ENCODE results near the gene ADARB2.

Gene ADARB2

GRCh38 chr10:1274111-1274661 is 463.1 kb downstream of the ADARB2 start:
- Histone ChIP-seq H3K4me1 (ENCODE audit: control insufficient read depth, low read length) (no peaks in the 10 kb centered on the region), H3F3A (ENCODE audit: control insufficient read depth, insufficient read depth) (no peaks in the 10 kb centered on the region), H3K79me2 (ENCODE audit: control insufficient read depth, low read length) (no peaks in the 10 kb centered on the region), H3K27me3 (ENCODE audit: control insufficient read depth, low read length) (no peaks in the 10 kb centered on the region), H3K9me2 (replicated peaks; ENCODE audit: control insufficient read depth, low read length) (no peaks in the 10 kb centered on the region), H3K9me3 (ENCODE audit: control insufficient read depth, insufficient read depth, low read length) (no peaks in the 10 kb centered on the region), H3K36me3 (ENCODE audit: control insufficient read depth, low read length) (no peaks in the 10 kb centered on the region), H3K4me3 (ENCODE audit: low read length) (no peak overlapping the region), H4K20me1 (ENCODE audit: control insufficient read depth, insufficient read depth, low read depth, low read length) (no peaks in the 10 kb centered on the region), H3K4me2 (ENCODE audit: low read length) (no peak overlapping the region), H3K27ac (ENCODE audit: low read depth, low read length) (no peak overlapping the region)
- no peak for TF ChIP-seq EZH2phosphoT487 (IDR thresholded peaks at IDR 0.05; ENCODE audit: borderline replicate concordance, low read length)
- TF ChIP-seq CTCF (IDR thresholded peaks at IDR 0.05; ENCODE audit: low read depth, low read length, poor library complexity, severe bottlenecking), result no peak

GRCh38 chr10:1273372-1274105 is 463.8 kb downstream of the ADARB2 start:
- Histone ChIP-seq H3K27me3 (ENCODE audit: control insufficient read depth, low read length) (no peaks in the 10 kb centered on the region), H4K20me1 (ENCODE audit: control insufficient read depth, insufficient read depth, low read depth, low read length) (no peaks in the 10 kb centered on the region), H3K9me2 (replicated peaks; ENCODE audit: control insufficient read depth, low read length) (no peaks in the 10 kb centered on the region)

GRCh38 chr10:1272777-1273161 is 464.6 kb downstream of the ADARB2 start:
- TF ChIP-seq CTCF (IDR thresholded peaks at IDR 0.05; ENCODE audit: low read depth, low read length, poor library complexity, severe bottlenecking), result no peak
- no peak overlapping the region for H3K4me3 ChIP-seq (ENCODE audit: low read length)
- no peaks in the 10 kb centered on the region for H3K9me3 ChIP-seq (ENCODE audit: control insufficient read depth, insufficient read depth, low read length)
- H4K20me1 ChIP-seq (ENCODE audit: control insufficient read depth, insufficient read depth, low read depth, low read length), result no peaks in the 10 kb centered on the region
- no peaks in the 10 kb centered on the region for H3K9me2 ChIP-seq (replicated peaks; ENCODE audit: control insufficient read depth, low read length)
- H3F3A ChIP-seq (ENCODE audit: control insufficient read depth, insufficient read depth), result no peaks in the 10 kb centered on the region
- no peaks in the 10 kb centered on the region for H3K36me3 ChIP-seq (ENCODE audit: control insufficient read depth, low read length)
- no peak overlapping the region for H3K4me2 ChIP-seq (ENCODE audit: low read length)
- no peak overlapping the region for H3K27ac ChIP-seq (ENCODE audit: low read depth, low read length)
- H3K27me3 ChIP-seq (ENCODE audit: control insufficient read depth, low read length), result no peaks in the 10 kb centered on the region
- no peaks in the 10 kb centered on the region for H3K79me2 ChIP-seq (ENCODE audit: control insufficient read depth, low read length)
- H3K4me1 ChIP-seq (ENCODE audit: control insufficient read depth, low read length), result no peaks in the 10 kb centered on the region

More at GRCh38 chr10:1273372-1274105, 463.8 kb downstream of the ADARB2 start:
- Histone ChIP-seq H3K79me2 (ENCODE audit: control insufficient read depth, low read length) (no peaks in the 10 kb centered on the region), H3K9me3 (ENCODE audit: control insufficient read depth, insufficient read depth, low read length) (no peaks in the 10 kb centered on the region), H3F3A (ENCODE audit: control insufficient read depth, insufficient read depth) (no peaks in the 10 kb centered on the region), H3K4me3 (ENCODE audit: low read length) (no peak overlapping the region), H3K27ac (ENCODE audit: low read depth, low read length) (no peak overlapping the region), H3K4me1 (ENCODE audit: control insufficient read depth, low read length) (no peaks in the 10 kb centered on the region), H3K36me3 (ENCODE audit: control insufficient read depth, low read length) (no peaks in the 10 kb centered on the region), H3K4me2 (ENCODE audit: low read length) (no peak overlapping the region)
- no peak for TF ChIP-seq EZH2phosphoT487 (IDR thresholded peaks at IDR 0.05; ENCODE audit: borderline replicate concordance, low read length)
- TF ChIP-seq CTCF (IDR thresholded peaks at IDR 0.05; ENCODE audit: low read depth, low read length, poor library complexity, severe bottlenecking), result no peak

Data from DOHH2 (cell line).